Measurements from ENCODE around the gene S100A6. TPM values are rescaled to one million over a fixed set of nuclear protein-coding genes. Genes with fewer than 3 reads are reported as not detected.

Gene S100A6
- polyA plus RNA-seq, 1 donor from 2014 or later, result not detected

- Histone ChIP-seq H4K20me1 (ENCODE audit: insufficient read depth) (no peaks in the 10 kb centered on the region), H3K27me3 (ENCODE audit: insufficient read depth, low read depth, low read length) (no peaks in the 10 kb centered on the region), H3F3A (ENCODE audit: insufficient read depth, low read length, poor library complexity, severe bottlenecking) (no peaks in the 10 kb centered on the region), H3K9me3 (ENCODE audit: low read length) (no peaks in the 10 kb centered on the region), H3K4me2 (ENCODE audit: low read length) (no peak overlapping the region), H3K9me2 (ENCODE audit: insufficient read depth, low read length) (no peaks in the 10 kb centered on the region), H3K27ac (ENCODE audit: low read length) (no peak overlapping the region), H2AFZ (ENCODE audit: low read depth, low read length) (no peak overlapping the region), H3K79me2 (replicated peaks; ENCODE audit: insufficient read depth, low read length) (no peaks in the 10 kb centered on the region), H3K4me3 (ENCODE audit: low read length) (no peak overlapping the region), H3K9ac (ENCODE audit: low read length) (no peak overlapping the region), H3K36me3 (ENCODE audit: insufficient read depth, low read length) (no peaks in the 10 kb centered on the region)
- TF ChIP-seq RAD21 (conservative IDR thresholded peaks at IDR 0.05), result no peak
- TF ChIP-seq, protein P1, sequence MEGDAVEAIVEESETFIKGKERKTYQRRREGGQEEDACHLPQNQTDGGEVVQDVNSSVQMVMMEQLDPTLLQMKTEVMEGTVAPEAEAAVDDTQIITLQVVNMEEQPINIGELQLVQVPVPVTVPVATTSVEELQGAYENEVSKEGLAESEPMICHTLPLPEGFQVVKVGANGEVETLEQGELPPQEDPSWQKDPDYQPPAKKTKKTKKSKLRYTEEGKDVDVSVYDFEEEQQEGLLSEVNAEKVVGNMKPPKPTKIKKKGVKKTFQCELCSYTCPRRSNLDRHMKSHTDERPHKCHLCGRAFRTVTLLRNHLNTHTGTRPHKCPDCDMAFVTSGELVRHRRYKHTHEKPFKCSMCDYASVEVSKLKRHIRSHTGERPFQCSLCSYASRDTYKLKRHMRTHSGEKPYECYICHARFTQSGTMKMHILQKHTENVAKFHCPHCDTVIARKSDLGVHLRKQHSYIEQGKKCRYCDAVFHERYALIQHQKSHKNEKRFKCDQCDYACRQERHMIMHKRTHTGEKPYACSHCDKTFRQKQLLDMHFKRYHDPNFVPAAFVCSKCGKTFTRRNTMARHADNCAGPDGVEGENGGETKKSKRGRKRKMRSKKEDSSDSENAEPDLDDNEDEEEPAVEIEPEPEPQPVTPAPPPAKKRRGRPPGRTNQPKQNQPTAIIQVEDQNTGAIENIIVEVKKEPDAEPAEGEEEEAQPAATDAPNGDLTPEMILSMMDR (IDR thresholded peaks at IDR 0.05; ENCODE audit: poor library complexity, severe bottlenecking), result no peak
- TF ChIP-seq POLR2AphosphoS5 (IDR thresholded peaks at IDR 0.05), result no peak
- no peak for TF ChIP-seq EP300 (conservative IDR thresholded peaks at IDR 0.05; ENCODE audit: poor library complexity, severe bottlenecking)
Measured at GRCh38 chr1:153571706-153572105, 35.9 kb upstream of the S100A6 start.

- Histone ChIP-seq H3K79me2 (replicated peaks; ENCODE audit: insufficient read depth, low read length) (no peaks in the 10 kb centered on the region), H3K9ac (ENCODE audit: low read length) (no peak overlapping the region), H3K27ac (ENCODE audit: low read length) (no peak overlapping the region), H3K36me3 (ENCODE audit: insufficient read depth, low read length) (no peaks in the 10 kb centered on the region), H3F3A (ENCODE audit: insufficient read depth, low read length, poor library complexity, severe bottlenecking) (no peaks in the 10 kb centered on the region), H3K27me3 (ENCODE audit: insufficient read depth, low read depth, low read length) (no peaks in the 10 kb centered on the region), H4K20me1 (ENCODE audit: insufficient read depth) (no peaks in the 10 kb centered on the region), H3K4me2 (ENCODE audit: low read length) (no peak overlapping the region), H3K9me2 (ENCODE audit: insufficient read depth, low read length) (no peaks in the 10 kb centered on the region), H3K4me3 (ENCODE audit: low read length) (no peak overlapping the region), H3K9me3 (ENCODE audit: low read length) (no peaks in the 10 kb centered on the region), H2AFZ (ENCODE audit: low read depth, low read length) (no peak overlapping the region)
- TF ChIP-seq EZH2 (IDR thresholded peaks at IDR 0.05; ENCODE audit: borderline replicate concordance, insufficient read depth, low read length, poor library complexity, severe bottlenecking) (no peak), SMC3 (conservative IDR thresholded peaks at IDR 0.05; ENCODE audit: poor library complexity) (no peak), EP300 (conservative IDR thresholded peaks at IDR 0.05; ENCODE audit: poor library complexity, severe bottlenecking) (no peak), REST (IDR thresholded peaks at IDR 0.05; ENCODE audit: borderline replicate concordance) (no peak), RAD21 (conservative IDR thresholded peaks at IDR 0.05) (no peak), POLR2AphosphoS5 (IDR thresholded peaks at IDR 0.05) (no peak)
- TF ChIP-seq, protein P1 (IDR thresholded peaks at IDR 0.05; ENCODE audit: poor library complexity, severe bottlenecking), result no peak
Measured at GRCh38 chr1:153570874-153571273, 35.1 kb upstream of the S100A6 start.

All from neural cell (in vitro differentiated cells).